MV-4-11 (cell line): ENCODE measurements around the gene PARP1.
A peak's percentile ranks its signal among the peaks of the same experiment; 100 is the strongest.

Experiments used
- DNase-seq: peaks from one replicate; lab custom pipeline; 2025; lab: John Stamatoyannopoulos, UW

Gene PARP1

DNA sequence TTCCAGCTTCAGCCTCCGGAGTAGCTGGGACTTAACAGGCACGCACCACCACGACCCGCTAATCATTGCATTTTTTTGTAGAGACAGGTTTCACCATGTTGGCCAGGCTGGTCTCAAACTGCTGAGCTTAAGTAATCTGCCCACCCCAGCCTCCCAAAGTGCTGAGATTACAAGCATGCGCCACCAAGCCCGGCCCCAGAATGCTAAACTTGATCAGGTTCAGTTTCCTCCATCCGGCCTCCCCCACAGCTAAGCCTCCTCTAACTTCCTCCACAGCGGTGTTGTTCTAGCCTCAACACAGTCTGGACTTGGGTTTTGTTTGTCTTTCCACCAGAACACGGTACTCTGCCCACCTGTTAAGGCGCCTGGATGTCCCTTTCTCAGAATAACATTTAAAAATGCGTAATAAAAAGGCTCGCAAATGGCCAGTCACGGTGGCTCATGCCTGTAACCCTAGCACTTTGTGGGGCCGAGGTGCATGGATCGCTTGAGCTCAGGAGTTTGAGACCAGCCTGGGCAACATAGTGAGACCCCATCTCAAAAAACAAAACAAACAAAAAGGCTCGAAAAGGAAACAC lies 2.4 kb downstream of the PARP1 start:
- DNase-seq, result peak; percentile 58

DNA sequence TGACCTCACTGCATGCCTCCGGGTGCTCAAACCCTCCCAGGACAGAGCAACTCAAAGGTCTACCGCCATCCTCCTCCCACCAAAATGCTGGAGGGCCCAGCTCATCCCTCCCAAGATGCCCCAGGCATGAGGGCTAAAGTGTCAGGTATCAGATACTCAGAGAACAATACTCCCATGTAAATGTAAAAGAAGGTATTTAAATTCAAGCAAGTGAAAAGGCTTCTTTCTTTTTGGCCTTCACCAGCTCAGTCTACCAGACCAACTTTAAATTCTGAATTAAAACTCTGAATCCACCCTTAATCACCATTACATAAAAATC lies 3.0 kb downstream of the PARP1 start:
- DNase-seq, result no peak

DNA sequence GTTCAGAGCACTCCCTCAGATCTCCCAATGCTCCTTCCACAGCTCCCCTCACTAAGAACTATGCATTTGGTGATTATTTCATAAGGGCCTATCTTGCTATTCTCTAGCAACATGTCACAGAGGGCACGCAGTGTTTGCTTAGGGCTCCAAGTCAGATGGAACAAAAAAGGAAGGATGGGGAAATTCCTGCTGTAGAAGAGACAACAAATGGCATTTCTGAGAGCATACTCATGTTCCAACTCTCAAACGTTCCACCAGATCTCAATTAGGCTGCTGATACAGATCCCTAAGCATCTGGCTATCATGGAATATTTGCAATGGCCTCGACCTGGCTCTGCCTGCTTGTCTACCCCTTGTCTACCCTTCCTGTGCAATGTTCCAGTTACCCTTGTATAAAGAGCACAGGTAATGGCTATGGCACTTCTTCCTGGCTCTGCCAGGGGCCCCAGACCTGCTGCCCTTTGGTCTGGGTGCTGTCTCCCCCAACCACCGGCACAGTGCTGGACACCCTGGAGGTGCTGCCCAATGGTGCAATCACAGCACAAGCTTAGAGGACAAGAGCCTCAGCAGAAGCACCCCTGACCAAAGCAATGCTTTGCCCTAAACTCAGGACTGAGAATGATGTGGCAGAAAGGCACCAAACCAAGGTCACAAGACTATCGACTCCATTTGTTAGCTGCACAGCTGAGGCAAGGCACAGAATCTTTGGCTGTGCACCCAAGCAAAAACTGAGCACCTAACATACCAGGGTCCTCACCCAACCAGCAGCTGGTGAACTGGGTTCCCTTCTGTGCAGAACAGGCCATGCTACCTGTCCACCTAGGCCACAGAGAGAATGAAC lies 3.6 kb downstream of the PARP1 start:
- no peak for DNase-seq

DNA sequence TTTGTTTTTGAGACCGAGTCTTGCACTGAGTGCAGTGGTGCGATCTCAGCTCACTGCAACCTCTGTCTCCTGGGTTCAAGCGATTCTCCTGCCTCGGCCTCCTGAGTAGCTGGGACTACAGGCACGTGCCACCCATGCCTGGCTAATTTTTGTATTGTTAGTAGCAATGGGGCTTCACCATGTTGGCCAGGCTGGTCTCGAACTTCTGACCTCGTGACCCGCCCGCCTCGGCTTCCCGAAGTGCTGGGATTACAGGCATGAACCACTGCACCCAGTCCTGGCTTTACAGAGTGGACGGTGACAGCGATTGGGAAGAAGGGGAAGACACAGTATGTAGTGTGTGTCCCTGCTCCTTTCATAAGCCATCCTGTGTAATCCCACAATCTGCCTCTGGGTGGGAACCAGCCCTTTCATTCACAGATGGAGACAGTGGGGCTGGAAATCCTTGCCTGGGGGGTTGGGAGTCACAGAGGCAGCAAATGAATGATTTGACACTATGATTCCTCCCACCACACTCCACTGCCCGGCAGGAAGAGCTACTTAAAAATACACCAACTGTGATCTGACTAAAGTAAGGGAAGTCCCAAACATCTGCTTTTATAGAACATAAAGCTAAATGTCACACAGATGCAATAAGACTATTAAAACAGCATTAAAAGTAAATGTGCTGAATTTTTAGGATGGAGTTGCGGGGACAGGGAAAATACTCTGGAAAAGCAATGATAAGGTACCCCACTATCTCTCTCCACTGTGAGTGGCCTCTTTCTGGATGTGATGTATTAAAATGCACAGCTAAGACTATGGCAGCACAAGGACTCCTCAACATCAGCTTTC lies 4.5 kb downstream of the PARP1 start:
- peak; percentile 33 for DNase-seq

DNA sequence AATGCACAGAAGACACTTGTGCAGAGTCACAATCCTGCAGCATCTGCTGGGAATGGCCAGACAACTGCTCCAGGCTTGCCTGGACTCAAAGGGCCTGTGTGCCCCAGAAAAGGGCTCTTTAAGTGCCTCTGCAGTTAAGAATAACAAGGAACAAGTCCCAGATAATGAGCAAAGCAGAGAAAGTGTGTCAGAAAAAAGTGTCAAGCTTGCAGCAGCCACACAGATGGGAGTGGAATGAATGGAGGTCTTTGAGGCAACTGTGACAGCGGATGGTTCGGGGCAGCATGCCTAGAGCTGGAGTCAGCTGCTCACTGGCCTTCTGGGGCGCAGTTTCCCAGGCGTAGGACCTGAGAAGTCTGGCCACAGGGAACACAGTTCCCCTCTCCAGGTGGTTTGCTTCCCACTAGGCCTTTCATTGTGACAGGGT lies 5.1 kb downstream of the PARP1 start:
- no peak for DNase-seq

DNA sequence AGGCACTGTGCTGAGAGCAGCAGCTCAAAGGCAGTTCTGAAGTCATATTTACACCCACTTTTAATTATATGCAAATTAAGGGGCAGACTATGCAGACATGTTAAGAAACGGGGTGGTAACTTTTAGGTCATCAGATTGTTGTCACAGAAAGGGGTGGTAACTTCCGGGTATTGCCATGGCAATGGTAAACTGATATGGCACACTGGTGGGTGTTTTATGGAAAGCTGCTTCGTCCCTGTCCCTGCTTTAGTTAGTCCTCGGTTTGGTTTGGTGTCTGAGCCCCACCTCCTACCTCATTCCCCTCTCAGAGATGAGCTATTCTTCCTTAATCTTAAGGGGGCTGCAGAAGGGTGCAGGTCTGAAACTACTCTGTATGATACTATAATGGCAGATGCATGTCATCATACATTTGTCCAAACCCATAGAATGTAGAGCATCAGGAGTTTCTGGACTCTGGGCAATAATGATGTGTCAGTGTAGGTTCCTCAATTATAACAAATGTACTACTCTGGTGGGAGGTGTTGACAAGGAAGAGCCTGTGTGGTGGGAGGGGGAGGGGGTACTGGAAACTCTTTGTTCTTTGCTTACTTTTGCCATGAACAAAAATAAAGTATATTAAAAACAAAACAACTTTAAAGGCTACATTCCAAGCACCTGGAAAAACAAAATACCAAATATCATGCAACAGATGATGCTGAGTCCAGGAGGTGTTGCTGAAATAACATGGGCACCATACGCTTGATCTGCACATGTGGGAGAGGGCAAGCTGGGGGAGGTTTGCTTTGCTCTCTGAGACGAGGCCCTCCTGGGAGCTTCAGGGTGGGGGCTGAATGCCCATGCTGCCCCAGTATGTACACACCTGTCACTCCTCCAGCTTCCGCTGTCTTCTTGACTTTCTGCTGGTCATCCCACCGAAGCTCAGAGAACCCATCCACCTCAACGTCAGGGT lies 6.3 kb downstream of the PARP1 start:
- DNase-seq, result no peak

DNA sequence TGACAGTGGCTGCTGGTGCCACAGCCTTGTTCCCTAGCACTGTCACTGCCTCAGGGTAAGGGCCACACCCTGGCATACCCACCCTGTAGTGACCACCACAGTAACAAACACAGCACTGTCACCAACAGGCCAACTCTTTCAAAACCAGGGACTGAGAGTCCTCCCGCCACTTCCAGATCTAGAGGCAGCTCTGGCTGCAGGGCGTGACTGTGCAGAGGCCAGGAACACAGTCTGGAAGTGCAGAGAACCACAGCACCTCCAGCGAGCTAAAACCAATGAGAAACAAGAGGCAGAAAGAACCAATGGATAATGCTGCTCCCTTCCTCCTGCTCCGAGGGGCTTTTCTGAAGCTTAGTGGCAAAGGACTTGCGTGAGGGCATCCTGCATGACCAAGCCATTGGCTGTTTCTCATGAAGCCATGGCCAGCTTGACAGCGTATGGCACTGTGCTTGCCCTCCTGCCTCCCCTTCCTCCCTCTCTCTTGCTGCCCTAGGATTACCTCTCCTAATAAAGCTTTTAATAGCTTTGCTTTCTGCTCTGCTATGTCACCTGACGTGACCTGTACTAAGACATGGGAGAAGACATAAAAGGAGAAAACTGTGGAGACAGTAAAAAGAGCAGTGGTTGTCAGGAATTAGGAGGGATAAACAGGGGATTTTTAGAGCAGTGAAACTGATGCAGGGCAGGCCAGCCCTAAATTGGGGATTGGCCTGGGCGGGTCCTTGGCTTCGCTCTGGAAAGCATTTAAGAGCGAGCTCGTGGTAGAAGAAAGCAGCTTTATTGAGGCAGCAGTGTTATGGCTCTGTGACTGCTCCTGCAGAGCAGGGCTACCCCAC lies 7.2 kb downstream of the PARP1 start:
- no peak for DNase-seq

DNA sequence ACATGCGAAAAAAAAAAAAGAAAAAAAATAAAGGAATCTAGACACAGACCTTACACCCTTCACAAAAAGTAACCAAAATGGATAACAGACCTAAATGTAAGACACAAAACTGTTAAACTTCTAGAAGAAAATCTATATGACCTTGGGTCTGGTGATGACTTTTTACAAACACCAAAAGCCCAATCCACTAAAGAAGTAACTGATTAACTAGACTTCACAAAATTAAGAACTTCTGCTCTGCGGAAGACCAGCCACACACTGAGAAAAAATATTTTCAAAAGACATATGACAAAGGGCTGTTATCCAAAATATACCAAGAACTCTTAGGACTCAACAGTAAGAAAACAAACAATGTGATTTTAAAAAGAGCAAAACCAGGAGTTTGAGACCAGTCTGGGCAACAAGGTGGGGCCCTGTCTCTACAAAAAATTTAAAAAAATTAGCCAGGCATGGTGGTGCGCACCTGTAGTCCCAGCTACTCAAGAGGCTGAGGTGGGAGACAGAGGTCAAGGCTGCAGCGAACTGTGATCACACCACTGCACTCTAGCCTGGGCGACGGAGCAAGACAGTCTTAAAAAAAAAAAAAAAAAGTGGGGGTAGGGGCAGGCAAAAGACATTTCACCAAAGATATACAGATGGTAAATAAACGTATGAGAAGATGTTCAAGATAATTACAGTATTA lies 9.8 kb downstream of the PARP1 start:
- DNase-seq, result no peak

DNA sequence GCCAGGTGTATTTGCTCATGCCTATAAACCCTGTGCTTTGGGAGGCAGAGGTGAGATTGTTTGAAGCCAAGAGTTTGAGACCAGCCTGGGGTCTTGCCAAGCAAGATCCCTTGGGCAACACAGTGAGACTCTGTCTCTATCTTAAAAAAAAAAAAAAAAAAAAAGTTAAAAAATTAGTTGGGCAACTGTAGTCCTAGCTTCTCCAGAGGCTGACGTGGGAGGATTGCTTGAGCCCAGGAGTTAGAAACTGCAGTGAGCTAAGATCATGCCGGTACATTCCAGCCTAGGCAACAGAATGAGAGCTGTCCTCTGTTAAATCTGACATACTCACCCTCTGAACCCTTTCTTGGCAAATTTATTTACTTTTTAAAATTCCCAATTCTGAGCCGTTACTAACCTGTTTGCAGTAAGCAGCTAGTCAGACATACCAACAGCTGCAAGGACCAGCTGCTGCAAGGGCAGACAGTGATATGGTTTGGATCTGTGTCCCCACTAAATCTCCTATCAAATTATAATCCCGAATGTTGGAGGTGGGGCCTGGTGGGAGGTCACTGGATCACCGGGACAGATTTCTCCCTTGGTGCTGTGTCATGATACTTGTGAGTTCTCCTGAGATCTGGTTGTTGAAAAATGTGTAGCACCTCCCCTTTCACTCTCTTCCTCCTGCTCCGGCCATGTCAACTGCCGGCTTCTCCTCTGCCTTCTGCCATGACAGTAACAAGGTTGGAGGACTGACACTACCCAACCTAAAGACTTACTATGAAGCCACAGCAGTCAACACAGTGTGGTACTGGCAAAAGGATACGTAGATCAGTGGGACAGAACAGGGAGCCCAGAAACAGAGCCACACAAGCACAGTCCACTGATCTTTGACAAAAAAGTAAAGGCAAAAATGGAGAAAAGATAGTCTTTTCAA lies 10.6 kb downstream of the PARP1 start:
- no peak for DNase-seq

DNA sequence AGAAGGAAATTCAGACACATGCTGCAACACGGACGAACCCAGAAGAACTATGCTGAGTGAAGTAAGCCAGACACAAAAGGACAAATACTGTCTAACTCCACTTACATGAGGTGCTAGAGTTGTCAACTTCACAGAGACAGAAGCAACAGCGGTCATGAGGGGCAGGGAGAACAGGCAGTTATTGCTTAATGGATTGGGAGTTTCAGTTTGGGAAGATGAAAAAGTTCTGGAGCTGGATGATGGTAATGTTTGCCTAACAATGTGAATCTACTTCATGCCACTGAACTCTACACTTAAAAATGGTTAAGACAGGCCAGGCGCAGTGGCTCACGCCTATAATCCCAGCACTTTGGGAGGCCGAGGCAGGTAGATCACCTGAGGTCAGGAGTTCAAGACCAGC lies 12.1 kb downstream of the PARP1 start:
- no peak for DNase-seq

DNA sequence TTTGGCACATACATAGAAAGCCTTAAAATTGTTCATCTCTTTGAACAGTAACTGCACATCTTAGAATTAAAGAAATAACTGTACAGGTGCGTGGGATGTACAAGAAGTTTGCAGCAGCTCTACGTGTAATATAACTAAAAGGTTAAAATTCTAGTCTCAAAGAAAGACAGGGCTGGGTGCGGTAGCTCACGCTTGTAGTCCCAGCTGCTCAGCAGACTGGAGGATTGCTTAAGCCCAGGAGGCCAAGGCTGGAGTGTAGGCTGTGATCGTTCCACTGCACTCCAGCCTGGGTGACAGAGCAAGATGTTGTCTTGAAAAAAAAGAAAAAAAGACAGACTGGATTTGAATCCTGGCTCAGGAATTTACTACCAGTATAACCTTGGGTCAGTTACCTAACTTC lies 13.4 kb downstream of the PARP1 start:
- no peak for DNase-seq

DNA sequence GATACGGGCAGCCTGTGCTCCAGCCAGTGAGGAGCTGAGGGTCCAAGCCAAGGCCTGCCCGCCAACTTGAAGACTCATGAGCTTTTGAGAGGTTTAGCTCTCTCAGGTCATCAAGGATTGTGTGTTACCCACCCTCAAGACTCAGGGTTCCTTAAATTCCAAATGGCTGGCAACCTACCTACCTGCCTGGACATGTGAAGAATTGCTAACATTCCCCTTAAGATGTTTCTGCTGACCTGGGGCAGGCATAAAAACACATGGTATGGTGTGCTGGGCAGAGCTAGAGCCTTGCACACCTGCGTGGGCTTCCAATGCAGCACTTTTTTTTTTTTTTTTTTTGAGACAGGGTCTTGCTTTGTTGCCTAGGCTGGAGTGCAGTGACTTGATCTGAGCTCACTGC lies 17.2 kb downstream of the PARP1 start:
- no peak for DNase-seq

DNA sequence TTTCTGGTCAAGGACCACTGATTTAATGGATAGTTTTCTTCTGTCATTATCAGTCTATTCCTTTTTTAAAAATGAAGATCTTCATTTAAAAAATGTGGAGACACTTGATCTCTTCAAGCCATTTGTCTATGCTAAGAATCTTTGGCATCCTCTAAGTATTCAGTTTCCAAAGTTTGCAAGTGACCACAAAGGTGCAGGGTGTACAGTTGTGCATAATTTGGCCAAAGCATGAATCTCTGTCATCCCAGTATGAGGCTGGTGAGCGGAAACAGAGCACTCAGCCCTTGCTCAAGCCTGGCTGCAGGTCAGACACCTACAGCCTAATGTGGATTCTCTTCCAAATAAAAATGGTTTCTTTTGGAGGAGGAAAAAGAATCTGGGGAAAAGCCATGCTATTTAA lies 19.8 kb downstream of the PARP1 start:
- no peak for DNase-seq

DNA sequence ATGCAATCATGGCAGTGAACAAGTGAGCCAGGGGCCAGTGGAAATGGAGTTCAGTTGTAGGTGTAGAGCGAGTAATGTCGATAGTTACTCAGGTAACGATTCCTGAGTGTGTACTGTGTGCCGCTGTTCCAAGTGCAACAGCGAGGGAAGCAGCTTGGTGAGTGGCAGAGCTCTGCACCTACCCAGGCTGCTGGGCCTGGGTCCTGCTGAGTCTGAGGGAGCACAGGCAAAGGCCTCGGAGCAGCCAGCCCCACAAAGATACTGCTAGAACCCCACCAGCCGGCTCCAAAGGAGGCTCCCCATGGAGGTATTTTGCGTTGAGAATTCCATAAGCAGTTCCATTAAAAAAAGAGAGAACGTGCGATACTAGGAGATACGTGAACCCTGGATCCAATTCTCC lies 23.2 kb downstream of the PARP1 start:
- no peak for DNase-seq

DNA sequence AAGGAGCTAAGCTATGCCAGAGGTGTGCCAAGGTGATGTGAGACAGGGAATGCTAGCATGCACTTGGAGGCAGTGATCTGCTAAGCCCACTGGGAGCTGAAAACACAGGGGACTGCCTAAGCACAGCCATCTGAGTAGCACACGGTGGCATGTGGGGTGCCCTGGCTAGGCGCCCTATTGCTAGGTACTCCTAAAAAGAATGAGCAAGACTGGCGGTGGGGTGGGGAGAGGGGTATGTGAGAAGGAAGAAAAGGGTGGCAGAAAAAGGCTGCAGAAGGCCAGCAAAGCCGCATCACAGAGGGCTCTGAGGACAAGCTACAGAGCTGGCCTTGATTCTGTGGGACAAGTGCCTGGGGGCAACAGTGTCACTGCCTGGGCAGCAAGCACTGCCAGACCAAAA lies 23.9 kb downstream of the PARP1 start:
- DNase-seq, result no peak

DNA sequence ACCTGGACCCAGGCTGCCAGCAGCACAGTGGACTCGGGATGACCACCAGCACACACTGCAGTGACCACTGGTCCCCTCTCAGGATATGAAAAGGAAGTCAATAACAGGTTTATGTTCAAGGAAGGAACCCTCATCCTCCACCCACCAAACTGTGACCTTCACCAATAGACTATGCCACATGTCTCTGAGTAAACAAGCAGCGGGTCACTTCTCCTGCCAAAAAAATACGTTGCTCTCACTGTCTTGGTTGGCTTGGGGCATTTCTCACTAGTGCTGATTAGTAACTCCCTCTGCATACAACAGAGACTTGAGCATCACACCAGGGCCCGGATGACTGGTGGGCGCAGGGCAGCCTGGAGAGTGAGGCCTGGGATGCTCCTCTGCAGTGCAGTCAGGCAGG lies 25.9 kb downstream of the PARP1 start:
- no peak for DNase-seq

DNA sequence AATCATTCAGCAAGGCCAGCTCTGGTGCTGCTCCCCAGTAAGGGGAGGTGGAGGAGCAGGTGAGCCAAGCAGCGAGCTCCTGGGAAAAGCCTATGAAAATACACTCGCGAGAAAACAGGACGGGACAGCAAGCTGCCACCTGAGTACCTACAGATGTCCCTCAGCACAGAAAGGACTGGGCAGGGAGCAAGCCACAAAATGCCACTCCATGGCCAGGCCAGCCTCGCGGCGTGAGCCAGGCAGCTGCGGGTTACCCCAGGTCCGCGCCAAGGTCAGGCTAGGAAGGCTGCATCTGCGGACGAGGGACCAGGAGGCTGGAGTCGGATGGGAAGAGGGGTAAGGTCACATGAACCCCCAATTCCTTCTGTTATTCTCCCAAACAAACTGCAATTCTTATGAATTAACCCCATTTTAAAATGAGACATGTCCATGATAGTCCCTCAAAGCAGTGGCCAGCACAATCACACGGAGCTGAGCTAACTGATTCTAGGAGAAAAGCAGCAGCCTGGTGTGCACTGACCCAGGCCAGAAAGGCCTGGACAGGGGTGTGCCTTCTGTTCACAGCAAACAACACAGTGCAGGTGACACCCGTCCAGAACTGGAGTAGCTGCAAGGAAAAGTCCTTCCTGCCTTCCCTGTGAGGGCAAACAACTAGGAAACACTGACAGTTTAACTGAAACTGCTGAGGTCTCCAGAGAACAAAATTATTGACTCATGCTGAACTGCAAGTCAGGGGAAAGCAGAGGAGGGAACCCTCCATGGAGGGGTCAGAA lies 26.5 kb downstream of the PARP1 start:
- DNase-seq, result no peak

DNA sequence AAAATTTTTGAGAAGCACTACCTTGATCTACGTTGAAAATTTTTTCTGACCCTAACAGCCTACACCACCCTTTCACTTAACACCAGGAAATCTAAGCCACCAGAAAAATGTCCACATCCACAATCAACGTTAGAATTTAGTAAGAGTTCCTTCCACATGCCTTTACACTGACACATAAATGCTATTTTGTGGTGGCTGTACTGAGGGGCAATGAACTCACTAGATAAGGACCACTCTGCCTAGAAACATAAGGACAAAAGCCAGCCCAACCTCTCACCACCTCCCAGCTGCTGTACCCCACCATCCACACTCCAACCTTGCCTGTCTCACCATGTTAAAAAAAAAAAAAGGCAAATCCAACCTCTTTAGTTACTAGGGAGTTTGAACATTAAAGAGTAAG lies 29.8 kb downstream of the PARP1 start:
- no peak for DNase-seq

DNA sequence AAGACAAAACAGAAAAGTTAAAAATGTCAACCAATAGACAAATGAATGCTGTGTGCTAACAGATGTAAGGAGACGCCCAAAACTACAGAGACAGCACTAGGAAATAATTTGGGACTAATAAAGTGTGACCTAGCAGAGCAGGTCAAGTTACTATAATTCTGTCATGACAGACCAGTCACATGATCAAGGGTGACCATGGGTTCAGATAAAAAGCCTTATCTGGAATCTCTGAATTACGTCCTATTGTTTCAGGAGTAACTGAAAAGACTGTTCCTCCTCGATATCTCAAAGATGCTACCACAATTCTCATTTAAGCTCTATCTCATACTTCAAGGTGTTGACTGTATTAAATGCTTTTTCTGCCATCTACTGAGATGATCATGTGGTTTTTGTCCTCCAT lies 31.6 kb downstream of the PARP1 start:
- DNase-seq, result no peak
